GM19023 (cell line): ENCODE results near the gene CTNNA1.

Experiments
- ATAC-seq: cut with Tn5 transposase; IDR thresholded peaks from one replicate; pipeline ENCODE4 v1.9.1; 2021; ENCODE audit warnings: mild to moderate bottlenecking, moderate library complexity; ENCODE audit not compliant: unreplicated experiment

CTNNA1 gene

GRCh38 chr5:138956801-138957200, 203.6 kb downstream of the CTNNA1 start:
- no peak for ATAC-seq

GRCh38 chr5:138960145-138960692, 207.0 kb downstream of the CTNNA1 start:
- ATAC-seq: no peak

GRCh38 chr5:138961221-138961620, 208.0 kb downstream of the CTNNA1 start:
- ATAC-seq: no peak

- no peak for ATAC-seq
Measured at GRCh38 chr5:138961729-138962128, 208.5 kb downstream of the CTNNA1 start.

- no peak for ATAC-seq
Measured at GRCh38 chr5:138962614-138963370, 209.6 kb downstream of the CTNNA1 start.

- ATAC-seq: no peak
Measured at GRCh38 chr5:138963763-138964371, 210.6 kb downstream of the CTNNA1 start.

- ATAC-seq: no peak
Measured at GRCh38 chr5:138964647-138965201, 211.5 kb downstream of the CTNNA1 start.

GRCh38 chr5:138965626-138966025, 212.4 kb downstream of the CTNNA1 start:
- ATAC-seq: no peak

GRCh38 chr5:138966236-138966985, 213.2 kb downstream of the CTNNA1 start:
- no peak for ATAC-seq

- ATAC-seq: no peak
Measured at GRCh38 chr5:138967791-138968448, 214.7 kb downstream of the CTNNA1 start.

- no peak for ATAC-seq
Measured at GRCh38 chr5:138968601-138969000, 215.4 kb downstream of the CTNNA1 start.

- ATAC-seq: no peak
Measured at GRCh38 chr5:138969323-138970002, 216.2 kb downstream of the CTNNA1 start.

- no peak for ATAC-seq
Measured at GRCh38 chr5:138972230-138972629, 219.0 kb downstream of the CTNNA1 start.

GRCh38 chr5:138972836-138973235, 219.6 kb downstream of the CTNNA1 start:
- ATAC-seq: no peak

GRCh38 chr5:138974227-138975063, 221.2 kb downstream of the CTNNA1 start:
- no peak for ATAC-seq

- no peak for ATAC-seq
Measured at GRCh38 chr5:138975098-138975847, 222.0 kb downstream of the CTNNA1 start.

- ATAC-seq: no peak
Measured at GRCh38 chr5:138978080-138978479, 224.9 kb downstream of the CTNNA1 start.

- no peak for ATAC-seq
Measured at GRCh38 chr5:138978581-138978980, 225.4 kb downstream of the CTNNA1 start.
